ENCODE measurements around the gene HSPB7. TPM values are rescaled to one million over a fixed set of nuclear protein-coding genes. Genes with fewer than 3 reads are reported as not detected.
"Not testable (repeated sequence)": the region's sequence is repeated elsewhere in the genome, so short reads cannot be mapped to it uniquely, and the experiment has no call there.

The HSPB7 gene
- total RNA-seq, 1 experiment from 2014 or later: not detected

GRCh38 chr1:16043950-16044349 is 26.1 kb upstream of the HSPB7 start:
- Mint-ChIP-seq H3K27ac (ENCODE audit: unreplicated experiment) (no peak overlapping the region), H3K27me3 (ENCODE audit: unreplicated experiment) (peaks cover 28% of the 10 kb centered on the region), H3K4me1 (ENCODE audit: low read depth, unreplicated experiment) (no peaks in the 10 kb centered on the region), H3K36me3 (ENCODE audit: insufficient read depth, unreplicated experiment) (peaks cover 4% of the 10 kb centered on the region), H3K9me3 (ENCODE audit: low read depth, unreplicated experiment) (no peaks in the 10 kb centered on the region), H3K4me3 (ENCODE audit: low read depth, unreplicated experiment) (no peak overlapping the region)
- TF ChIP-seq CTCF (IDR thresholded peaks at IDR 0.05; ENCODE audit: unreplicated experiment): no peak
- intact Hi-C loops (cut with micrococcal nuclease; ENCODE audit: unreplicated experiment): no loop called here
- DNase-seq: no peak
- BruUV-seq (replicated peaks): no TSS peak
- CTCF ChIA-PET: interaction anchor here (0.5 kb wide), 1 partner anchor 11 kb away, joined by 4 read pairs; no protein-coding TSS in a partner anchor

- CTCF ChIA-PET: no interaction called here
- H3K27ac Mint-ChIP-seq (ENCODE audit: unreplicated experiment): no peak within 1 kb of the TSS
- intact Hi-C loops (cut with micrococcal nuclease; ENCODE audit: unreplicated experiment): no loop called here
Measured at GRCh38 chr1:16043521-16043920, 25.7 kb upstream of the HSPB7 start, which contains the start of gene CLCNKB. Gene CLCNKB, plus strand, starts transcription at chr1:16043782. Its CDS starts 711 bp downstream, at chr1:16044493.

GRCh38 chr1:16042654-16043053 is 24.8 kb upstream of the HSPB7 start:
- DNase-seq; H3K4me3 Mint-ChIP-seq (ENCODE audit: low read depth, unreplicated experiment); H3K27ac Mint-ChIP-seq (ENCODE audit: unreplicated experiment); CTCF ChIA-PET; intact Hi-C loops (cut with micrococcal nuclease; ENCODE audit: unreplicated experiment); H3K9me3 Mint-ChIP-seq (ENCODE audit: low read depth, unreplicated experiment); H3K36me3 Mint-ChIP-seq (ENCODE audit: insufficient read depth, unreplicated experiment); H3K4me1 Mint-ChIP-seq (ENCODE audit: low read depth, unreplicated experiment); BruUV-seq (replicated peaks): not testable (repeated sequence)
- peaks cover 33% of the 10 kb centered on the region for H3K27me3 Mint-ChIP-seq (ENCODE audit: unreplicated experiment)

More at GRCh38 chr1:16043521-16043920, 25.7 kb upstream of the HSPB7 start, which contains the start of gene CLCNKB:
- Mint-ChIP-seq H3K36me3 (ENCODE audit: insufficient read depth, unreplicated experiment) (peaks cover 1% of the 10 kb centered on the region), H3K9me3 (ENCODE audit: low read depth, unreplicated experiment) (no peaks in the 10 kb centered on the region), H3K4me1 (ENCODE audit: low read depth, unreplicated experiment) (no peaks in the 10 kb centered on the region), H3K27me3 (ENCODE audit: unreplicated experiment) (peaks cover 28% of the 10 kb centered on the region), H3K4me3 (ENCODE audit: low read depth, unreplicated experiment) (no peak within 1 kb of the TSS)
- DNase-seq: no peak
- TF ChIP-seq CTCF (IDR thresholded peaks at IDR 0.05; ENCODE audit: unreplicated experiment): no peak
- BruUV-seq (replicated peaks): no TSS peak

GRCh38 chr1:16042096-16042495 is 24.3 kb upstream of the HSPB7 start:
- Mint-ChIP-seq H3K4me3 (ENCODE audit: low read depth, unreplicated experiment) (no peak overlapping the region), H3K9me3 (ENCODE audit: low read depth, unreplicated experiment) (no peaks in the 10 kb centered on the region), H3K4me1 (ENCODE audit: low read depth, unreplicated experiment) (no peaks in the 10 kb centered on the region), H3K27ac (ENCODE audit: unreplicated experiment) (no peak overlapping the region), H3K36me3 (ENCODE audit: insufficient read depth, unreplicated experiment) (no peaks in the 10 kb centered on the region), H3K27me3 (ENCODE audit: unreplicated experiment) (peaks cover 38% of the 10 kb centered on the region)
- intact Hi-C loops (cut with micrococcal nuclease; ENCODE audit: unreplicated experiment): no loop called here
- no TSS peak for BruUV-seq (replicated peaks)
- DNase-seq: no peak
- no peak for TF ChIP-seq CTCF (IDR thresholded peaks at IDR 0.05; ENCODE audit: unreplicated experiment)
- CTCF ChIA-PET: no interaction called here

GRCh38 chr1:16041200-16041599 is 23.4 kb upstream of the HSPB7 start:
- no peaks in the 10 kb centered on the region for H3K9me3 Mint-ChIP-seq (ENCODE audit: low read depth, unreplicated experiment)
- H3K4me3 Mint-ChIP-seq (ENCODE audit: low read depth, unreplicated experiment): no peak overlapping the region
- no peaks in the 10 kb centered on the region for H3K4me1 Mint-ChIP-seq (ENCODE audit: low read depth, unreplicated experiment)
- no peak overlapping the region for H3K27ac Mint-ChIP-seq (ENCODE audit: unreplicated experiment)
- CTCF ChIA-PET: no interaction called here
- no peak for TF ChIP-seq CTCF (IDR thresholded peaks at IDR 0.05; ENCODE audit: unreplicated experiment)
- H3K27me3 Mint-ChIP-seq (ENCODE audit: unreplicated experiment): peaks cover 44% of the 10 kb centered on the region
- no TSS peak for BruUV-seq (replicated peaks)
- intact Hi-C loops (cut with micrococcal nuclease; ENCODE audit: unreplicated experiment): no loop called here
- DNase-seq: no peak
- H3K36me3 Mint-ChIP-seq (ENCODE audit: insufficient read depth, unreplicated experiment): no peaks in the 10 kb centered on the region

- H3K4me3 Mint-ChIP-seq (ENCODE audit: low read depth, unreplicated experiment); CTCF ChIA-PET; H3K9me3 Mint-ChIP-seq (ENCODE audit: low read depth, unreplicated experiment): not testable (repeated sequence)
Measured at GRCh38 chr1:16039871-16040270, 22.0 kb upstream of the HSPB7 start.

More at GRCh38 chr1:16039871-16040270, 22.0 kb upstream of the HSPB7 start:
- H3K36me3 Mint-ChIP-seq (ENCODE audit: insufficient read depth, unreplicated experiment); H3K27ac Mint-ChIP-seq (ENCODE audit: unreplicated experiment); intact Hi-C loops (cut with micrococcal nuclease; ENCODE audit: unreplicated experiment); DNase-seq; BruUV-seq (replicated peaks); H3K4me1 Mint-ChIP-seq (ENCODE audit: low read depth, unreplicated experiment): not testable (repeated sequence)
- H3K27me3 Mint-ChIP-seq (ENCODE audit: unreplicated experiment): peaks cover 44% of the 10 kb centered on the region

Measured in Calu3 (cell line).